Keratinocyte (primary cell): Measurements from ENCODE around the gene HIVEP1.

ENCODE experiments used
- EZH2 ChIP-seq: IDR thresholded peaks from one replicate; pipeline ENCODE4 v1.6.1; 2012; ENCODE audit warnings: inconsistent platforms, mild to moderate bottlenecking, low read length, moderate library complexity
- TF ChIP-seq, protein P1 (sequence below), 3 experiments: IDR thresholded peaks in 1 of 3; conservative IDR thresholded peaks in 1 of 3; optimal IDR thresholded peaks in 1 of 3; 2 replicates in 2 of 3; 3 replicates in 1 of 3; pipeline versions ENCODE3 to v1.5.1; 2011; ENCODE audit warnings: low read length in 3 of 3, mild to moderate bottlenecking in 3 of 3, moderate library complexity in 2 of 3, control low read depth in 1 of 3, inconsistent platforms in 1 of 3; ENCODE audit not compliant: insufficient read depth in 2 of 3; ENCODE audit errors: extremely low read depth in 1 of 3

DNA sequence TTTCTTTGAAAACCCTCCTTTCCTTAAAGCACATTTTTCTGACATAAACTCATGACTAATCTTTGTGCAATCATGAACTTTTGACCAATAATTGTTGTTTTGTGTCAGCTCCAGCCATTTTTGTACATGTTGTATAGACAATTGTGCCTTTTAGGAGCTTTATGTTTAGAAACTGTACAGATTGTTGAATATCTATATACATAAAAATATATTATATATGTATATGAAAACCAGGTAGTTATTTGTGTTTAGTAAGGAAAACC, 152.3 kb downstream of the HIVEP1 start:
- TF ChIP-seq, protein P1, sequence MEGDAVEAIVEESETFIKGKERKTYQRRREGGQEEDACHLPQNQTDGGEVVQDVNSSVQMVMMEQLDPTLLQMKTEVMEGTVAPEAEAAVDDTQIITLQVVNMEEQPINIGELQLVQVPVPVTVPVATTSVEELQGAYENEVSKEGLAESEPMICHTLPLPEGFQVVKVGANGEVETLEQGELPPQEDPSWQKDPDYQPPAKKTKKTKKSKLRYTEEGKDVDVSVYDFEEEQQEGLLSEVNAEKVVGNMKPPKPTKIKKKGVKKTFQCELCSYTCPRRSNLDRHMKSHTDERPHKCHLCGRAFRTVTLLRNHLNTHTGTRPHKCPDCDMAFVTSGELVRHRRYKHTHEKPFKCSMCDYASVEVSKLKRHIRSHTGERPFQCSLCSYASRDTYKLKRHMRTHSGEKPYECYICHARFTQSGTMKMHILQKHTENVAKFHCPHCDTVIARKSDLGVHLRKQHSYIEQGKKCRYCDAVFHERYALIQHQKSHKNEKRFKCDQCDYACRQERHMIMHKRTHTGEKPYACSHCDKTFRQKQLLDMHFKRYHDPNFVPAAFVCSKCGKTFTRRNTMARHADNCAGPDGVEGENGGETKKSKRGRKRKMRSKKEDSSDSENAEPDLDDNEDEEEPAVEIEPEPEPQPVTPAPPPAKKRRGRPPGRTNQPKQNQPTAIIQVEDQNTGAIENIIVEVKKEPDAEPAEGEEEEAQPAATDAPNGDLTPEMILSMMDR (optimal IDR thresholded peaks at IDR 0.05 in 1 of 3, IDR thresholded peaks at IDR 0.05 in 1 of 3, conservative IDR thresholded peaks at IDR 0.05 in 1 of 3; ENCODE audit: extremely low read depth in 1 of 3, insufficient read depth in 2 of 3, low read length in 3 of 3): no peak
- no peak for TF ChIP-seq EZH2
